Measurements from ENCODE around the gene TMEM185B.

The TMEM185B gene

GRCh38 chr2:120230515-120231471, 7.6 kb upstream of the TMEM185B start:
- no peak for FAIRE-seq

DNA sequence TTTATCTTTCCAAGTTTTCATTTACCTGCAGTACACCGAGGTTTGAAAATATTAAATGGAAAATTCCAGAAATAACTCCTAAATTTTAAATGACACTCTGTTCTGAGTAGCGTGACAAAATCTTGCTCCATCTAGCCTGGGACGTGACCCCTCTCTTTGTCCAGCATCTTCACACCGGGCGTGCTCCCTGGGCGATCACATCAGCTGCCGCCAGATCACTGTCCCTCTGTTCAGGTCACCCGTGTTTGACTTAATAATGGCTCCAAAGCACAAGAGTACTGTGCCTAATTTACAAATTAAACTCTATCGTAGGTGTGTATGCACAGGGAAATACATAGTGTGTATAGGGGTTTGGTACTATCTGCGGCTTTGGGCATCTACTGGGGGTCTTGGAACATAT, 6.1 kb upstream of the TMEM185B start:
- FAIRE-seq = no peak

- FAIRE-seq = no peak
Measured at GRCh38 chr2:120228503-120228902, 5.3 kb upstream of the TMEM185B start.

- FAIRE-seq = no peak
Measured at GRCh38 chr2:120227111-120227991, 4.2 kb upstream of the TMEM185B start.

DNA sequence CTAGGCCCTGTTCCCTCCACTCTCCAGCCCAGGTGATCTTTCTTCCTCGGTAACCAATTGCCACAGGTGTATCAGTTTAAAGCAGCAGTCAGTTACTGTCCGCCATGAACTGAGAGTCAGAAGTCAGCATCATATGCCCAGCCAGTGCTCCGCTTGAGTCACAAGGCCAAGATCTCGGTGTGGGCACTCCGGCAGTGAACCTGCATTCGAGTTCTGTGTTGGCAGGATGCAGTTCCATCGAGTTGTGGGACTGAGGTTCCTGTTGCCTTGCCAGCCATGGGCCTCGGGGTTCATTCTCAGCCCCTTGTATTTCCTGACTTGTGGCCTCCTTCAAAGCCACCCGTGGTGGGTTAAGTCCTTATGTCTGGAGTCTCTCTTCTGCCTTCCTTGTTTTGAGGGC, 3.1 kb upstream of the TMEM185B start:
- no peak for FAIRE-seq

DNA sequence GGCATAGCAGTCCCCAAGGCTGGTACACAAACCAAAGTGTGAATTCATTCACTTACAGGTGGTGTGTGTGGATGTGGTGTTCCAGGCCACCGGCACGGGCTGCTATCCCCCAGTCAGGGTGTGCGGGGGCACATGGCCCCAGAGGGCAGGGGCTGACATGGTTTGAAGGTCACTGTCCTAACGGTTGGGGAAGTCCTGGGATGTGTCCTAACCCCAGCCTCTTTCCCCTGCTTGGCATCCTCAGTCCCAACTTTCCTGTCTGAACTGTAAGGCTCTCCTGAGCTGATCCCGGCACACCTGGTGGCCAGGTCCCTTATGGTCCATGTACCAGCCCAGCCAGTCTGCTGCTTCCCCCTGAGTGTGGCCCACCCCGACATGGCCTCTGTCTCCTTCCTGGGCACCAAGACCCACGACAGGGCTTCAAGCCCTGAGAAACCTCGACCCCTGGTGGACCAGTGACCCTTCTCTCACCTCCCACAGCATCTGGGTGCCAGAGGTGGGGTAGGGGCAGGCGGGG, 2.4 kb upstream of the TMEM185B start:
- no peak for FAIRE-seq

GRCh38 chr2:120224735-120225548, 1.7 kb upstream of the TMEM185B start:
- no peak for FAIRE-seq

GRCh38 chr2:120224256-120224655, 1.1 kb upstream of the TMEM185B start:
- no peak for FAIRE-seq

GRCh38 chr2:120222186-120223033, 790 bp downstream of the TMEM185B start:
- FAIRE-seq = no peak

- no peak for FAIRE-seq
Measured at GRCh38 chr2:120221616-120222015, 1.6 kb downstream of the TMEM185B start.

- no peak for FAIRE-seq
Measured at GRCh38 chr2:120220756-120221155, 2.4 kb downstream of the TMEM185B start.

DNA sequence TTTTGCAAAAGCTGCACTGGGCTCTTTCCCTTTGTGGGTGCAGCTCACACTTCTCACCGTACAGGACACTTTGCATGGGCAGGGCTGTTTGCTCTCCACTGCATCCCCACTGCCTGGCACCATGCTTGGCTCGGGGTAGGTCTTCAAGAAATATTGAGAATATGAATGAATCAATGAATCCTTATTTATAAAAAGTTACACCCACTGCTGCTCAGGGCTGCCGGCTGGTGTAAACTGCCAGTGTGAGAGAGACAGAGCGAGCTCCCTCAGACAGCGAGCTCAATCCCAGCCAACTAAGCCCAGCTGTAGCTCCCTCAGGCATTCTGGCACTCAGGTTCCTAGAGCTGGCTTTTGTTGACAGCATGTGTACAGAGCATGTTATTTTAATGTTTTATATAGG, 3.4 kb downstream of the TMEM185B start:
- FAIRE-seq = no peak

GRCh38 chr2:120219291-120219690, 3.9 kb downstream of the TMEM185B start:
- no peak for FAIRE-seq

GRCh38 chr2:120218181-120218580, 5.0 kb downstream of the TMEM185B start:
- no peak for FAIRE-seq

GRCh38 chr2:120210270-120210693, 12.9 kb downstream of the TMEM185B start:
- FAIRE-seq = no peak

GRCh38 chr2:120209427-120210269, 13.6 kb downstream of the TMEM185B start:
- no peak for FAIRE-seq

GRCh38 chr2:120208381-120209353, 14.5 kb downstream of the TMEM185B start:
- no peak for FAIRE-seq

GRCh38 chr2:120206022-120206581, 17.1 kb downstream of the TMEM185B start:
- no peak for FAIRE-seq
